GM12878 (cell line): ENCODE measurements around the gene DNAJC13. TPM values are rescaled to one million over a fixed set of nuclear protein-coding genes. Genes with fewer than 3 reads are reported as not detected.

Experiments
- ATAC-seq: fragments of 200-7000 bp; cut with Tn5 transposase; 3 replicates; pipeline ENCODE4 v1.9.1; 2020; ENCODE audit warnings: mild to moderate bottlenecking, moderate library complexity
- BruUV-seq: library from RNA; stranded (reverse); fragments of 400-500 nt; replicated peaks from 2 replicates; lab custom pipeline; 2021; lab: Mats Ljungman, UMichigan
- CTCF ChIA-PET: fragments of 300-600 bp; sonication (Branson Sonifier 250); formaldehyde crosslinking; extraction: SDS; loops from one replicate; lab custom pipeline; 2021; ENCODE audit warnings: inconsistent platforms; lab: Yijun Ruan, JAX
- POLR2A ChIA-PET: fragments of 350-600 bp; formaldehyde crosslinking; extraction: SDS; loops from one replicate; lab custom pipeline; 2021; ENCODE audit warnings: inconsistent platforms; lab: Charles Lee
- RAD21 ChIA-PET: fragments of 300-600 bp; sonication (Branson Sonifier 250); formaldehyde crosslinking; loops from one replicate; lab custom pipeline; 2023; ENCODE audit warnings: antibody characterized with exemption; ENCODE audit not compliant: unreplicated experiment; lab: Charles Lee
- SMC1A ChIA-PET: fragments of 300-600 bp; sonication (Branson Sonifier 250); formaldehyde crosslinking; loops from one replicate; lab custom pipeline; 2023; ENCODE audit not compliant: unreplicated experiment, uncharacterized antibody; lab: Charles Lee
- DNase-seq: peaks from one replicate; pipeline ENCODE4 v3.0.0-alpha.2; 2011; ENCODE audit warnings: low read depth, low spot score
- FAIRE-seq: peaks from 3 replicates; lab custom pipeline; 2011; peaks lifted over from hg19 to GRCh38; lab: Jason Lieb, UNC
- H2AFZ ChIP-seq: 2 replicates; pipeline ENCODE4 v1.6.0; 2011; ENCODE audit warnings: low read depth, low read length, control low read depth; ENCODE audit not compliant: control insufficient read depth
- H3K27ac ChIP-seq: 2 replicates; pipeline ENCODE4 v1.5.1; 2011; ENCODE audit warnings: control low read depth; ENCODE audit not compliant: control insufficient read depth, insufficient read depth
- H3K27me3 ChIP-seq, 2 experiments: replicated peaks in 1 of 2; 2 replicates each; pipeline versions ENCODE4 v1.6.0 to v1.6.1; 2011; ENCODE audit warnings: low read length in 1 of 2; ENCODE audit not compliant: control insufficient read depth in 2 of 2, insufficient read depth in 2 of 2
- H3K36me3 ChIP-seq, 2 experiments: 2 replicates each; pipeline ENCODE4 v1.5.1; 2011; ENCODE audit warnings: low read length in 1 of 2; ENCODE audit not compliant: control insufficient read depth in 2 of 2, insufficient read depth in 2 of 2
- H3K4me1 ChIP-seq: 2 replicates; pipeline ENCODE4 v1.6.1; 2011; ENCODE audit warnings: mild to moderate bottlenecking, low read length, moderate library complexity, mixed read lengths; ENCODE audit not compliant: control insufficient read depth, insufficient read depth
- H3K4me2 ChIP-seq: 2 replicates; pipeline ENCODE4 v1.6.0; 2011; ENCODE audit warnings: control low read depth; ENCODE audit not compliant: control insufficient read depth, insufficient read depth
- H3K4me3 ChIP-seq: fragments of 200-600 bp; sonication (generic); 2 replicates; pipeline ENCODE4 v1.5.1; 2016
- H3K79me2 ChIP-seq: 2 replicates; pipeline ENCODE4 v1.6.0; 2011; ENCODE audit warnings: low read length; ENCODE audit not compliant: control insufficient read depth, insufficient read depth
- H3K9ac ChIP-seq: 2 replicates; pipeline ENCODE4 v1.8.0; 2011; ENCODE audit warnings: low read length, control low read depth, mixed read lengths; ENCODE audit not compliant: control insufficient read depth, insufficient read depth
- H3K9me3 ChIP-seq: replicated peaks from 3 replicates; pipeline ENCODE4 v1.5.1; 2011; ENCODE audit warnings: mild to moderate bottlenecking, low read length; ENCODE audit not compliant: control insufficient read depth, insufficient read depth
- H4K20me1 ChIP-seq: 2 replicates; pipeline ENCODE4 v1.6.0; 2011; ENCODE audit not compliant: control insufficient read depth, insufficient read depth
- FOXK2 ChIP-seq: fragments of 450-650 bp; IDR thresholded peaks from 2 replicates; pipeline ENCODE4 v1.6.1; 2017; ENCODE audit warnings: mild to moderate bottlenecking, moderate library complexity
- FOXM1 ChIP-seq: IDR thresholded peaks from 2 replicates; pipeline ENCODE4 v1.6.1; 2012; ENCODE audit warnings: low read depth, mild to moderate bottlenecking, inconsistent platforms, low read length, moderate library complexity
- GABPA ChIP-seq: IDR thresholded peaks from 2 replicates; pipeline ENCODE4 v1.6.1; 2014; ENCODE audit warnings: antibody characterized with exemption, low read depth, mild to moderate bottlenecking, inconsistent platforms
- GATAD2B ChIP-seq: fragments of 450-650 bp; conservative IDR thresholded peaks from 2 replicates; pipeline ENCODE4 v1.6.1; 2017; ENCODE audit warnings: low read depth, mild to moderate bottlenecking, moderate library complexity
- HDGF ChIP-seq: fragments of 450-650 bp; IDR thresholded peaks from 2 replicates; pipeline ENCODE4 v1.6.1; 2016; ENCODE audit warnings: antibody characterized with exemption
- IKZF2 ChIP-seq, 2 experiments: fragments of 450-650 bp; IDR thresholded peaks; 2 replicates each; pipeline ENCODE4 v1.6.1; 2017; ENCODE audit warnings: mild to moderate bottlenecking in 2 of 2, moderate library complexity in 2 of 2
- KLF5 ChIP-seq: fragments of 450-650 bp; IDR thresholded peaks from 2 replicates; pipeline ENCODE4 v1.6.1; 2014; ENCODE audit warnings: mild to moderate bottlenecking; ENCODE audit not compliant: partially characterized antibody
- LARP7 ChIP-seq: fragments of 450-650 bp; IDR thresholded peaks from 2 replicates; pipeline ENCODE4 v1.6.1; 2017; ENCODE audit warnings: mild to moderate bottlenecking
- MTA3 ChIP-seq: IDR thresholded peaks from 2 replicates; pipeline ENCODE4 v1.6.1; 2012; ENCODE audit warnings: low read length, inconsistent platforms, borderline replicate concordance
- SMARCA5 ChIP-seq: fragments of 450-650 bp; IDR thresholded peaks from 2 replicates; pipeline ENCODE4 v1.6.1; 2017; ENCODE audit warnings: mild to moderate bottlenecking
- ZBED1 ChIP-seq: IDR thresholded peaks from 2 replicates; pipeline ENCODE4 v1.6.1; 2016; ENCODE audit warnings: borderline replicate concordance
- ZNF687 ChIP-seq: fragments of 450-650 bp; IDR thresholded peaks from 2 replicates; pipeline ENCODE4 v1.6.1; 2017; ENCODE audit warnings: mild to moderate bottlenecking, moderate library complexity
- ZZZ3 ChIP-seq: IDR thresholded peaks from 2 replicates; pipeline ENCODE4 v1.6.1; 2011; ENCODE audit warnings: low read depth; ENCODE audit not compliant: control insufficient read depth, insufficient read length
- WGBS: methylation state at CpG from one replicate; pipeline ENCODE4 v1.1.6; 2016; ENCODE audit warnings: low lambda C conversion rate; ENCODE audit not compliant: insufficient replicate concordance, insufficient coverage; ENCODE audit errors: missing lambda C conversion rate; 5-methylcytosine and 5-hydroxymethylcytosine counted together
- in situ Hi-C: fragments of 300-500 bp; cut with MboI; formaldehyde crosslinking; loops from 9 replicates; pipeline ENCODE4 v1.14.3; 2018; ENCODE audit warnings: mixed read lengths
- intact Hi-C: fragments of 100-400 bp; cut with micrococcal nuclease; formaldehyde crosslinking; loops from one replicate; pipeline ENCODE4 v1.14.2; 2022; ENCODE audit not compliant: unreplicated experiment
- polyA plus RNA-seq, 11 experiments: library from polyadenylated mRNA; depleted of rRNA in 4 of 11; unstranded in 6 of 11; stranded (reverse) in 5 of 11; fragments of >200 nt; fragmentation: Nextera tagmentation in 4 of 11; fragmentation: Illumina TruSeq in 1 of 11; extraction: Ambion mirVana in 4 of 11; extraction: Trizol in 1 of 11; gene quantifications; 1 replicate in 1 of 11; 2 replicates in 10 of 11; pipeline versions ENCODE4 v1.2.1 to v1.2.3, GENCODE V29; 2011 to 2016; ENCODE audit warnings: inconsistent platforms in 2 of 11, missing spikeins in 2 of 11, low read depth in 1 of 11
- total RNA-seq, 4 experiments: library from RNA; depleted of rRNA in 3 of 4; stranded (reverse); fragments of >200 nt in 3 of 4; fragmentation: Illumina TruSeq in 1 of 4; extraction: Trizol in 1 of 4; gene quantifications; 2 replicates each; pipeline versions ENCODE4 v1.2.1 to v1.2.3, GENCODE V29; 2013 to 2021

DNAJC13 gene
- total and polyA plus RNA-seq, 10 of the 15 experiments (the other 5 are each of a cell fraction or from before 2014, with no cell fraction given) = 8.3 to 33.9 (median 17.0) TPM

GRCh38 chr3:132509506-132509905, 92.2 kb downstream of the DNAJC13 start:
- H3K9me3 ChIP-seq = no peaks in the 10 kb centered on the region
- no peak overlapping the region for H3K4me2 ChIP-seq
- intact Hi-C loops (no loop called here), in situ Hi-C loops (no loop called here)
- no peak overlapping the region for H3K27ac ChIP-seq
- no peak for ATAC-seq
- H3K9ac ChIP-seq = no peak overlapping the region
- peaks cover 0 to 15% of the 10 kb centered on the region in 2 experiments; a peak in 2 of 4 replicates for H3K36me3 ChIP-seq
- RAD21 ChIA-PET = no interaction called here
- no peak overlapping the region for H3K4me3 ChIP-seq
- CTCF ChIA-PET = interaction anchor here (0.5 to 2.5 kb wide), 5 partner anchors 12 to 158 kb away, joined by 3 to 7 read pairs (median 4); no protein-coding TSS in a partner anchor
- no peaks in the 10 kb centered on the region for H3K79me2 ChIP-seq
- no peak for FAIRE-seq
- DNase-seq = no peak
- H3K4me1 ChIP-seq = no peaks in the 10 kb centered on the region
- no peak for TF ChIP-seq GATAD2B
- no peak for TF ChIP-seq HDGF
- no peak for TF ChIP-seq ZBED1
- no peak for TF ChIP-seq FOXK2
- no peak for TF ChIP-seq FOXM1
- TF ChIP-seq IKZF2 (IDR thresholded peaks at IDR 0.05) = no peak
- TF ChIP-seq ZNF687 = no peak
- TF ChIP-seq GABPA = no peak
- no peak for TF ChIP-seq KLF5
- TF ChIP-seq LARP7 = no peak
- TF ChIP-seq ZZZ3 = no peak
- no peak for TF ChIP-seq SMARCA5
- TF ChIP-seq MTA3 = no peak
- 61% methylated on average over 1 of the region's 1 CpG for WGBS
- POLR2A ChIA-PET = no interaction called here
- SMC1A ChIA-PET = interaction anchor here (1.0 to 1.3 kb wide), 2 partner anchors 10 to 158 kb away, joined by 3 to 7 read pairs; no protein-coding TSS in a partner anchor
- H3K27me3 ChIP-seq = no peaks in the 10 kb centered on the region
- BruUV-seq = no TSS peak
- H4K20me1 ChIP-seq = no peaks in the 10 kb centered on the region
- H2AFZ ChIP-seq = no peak overlapping the region
